ENCODE results near the gene GIPR.

DNA sequence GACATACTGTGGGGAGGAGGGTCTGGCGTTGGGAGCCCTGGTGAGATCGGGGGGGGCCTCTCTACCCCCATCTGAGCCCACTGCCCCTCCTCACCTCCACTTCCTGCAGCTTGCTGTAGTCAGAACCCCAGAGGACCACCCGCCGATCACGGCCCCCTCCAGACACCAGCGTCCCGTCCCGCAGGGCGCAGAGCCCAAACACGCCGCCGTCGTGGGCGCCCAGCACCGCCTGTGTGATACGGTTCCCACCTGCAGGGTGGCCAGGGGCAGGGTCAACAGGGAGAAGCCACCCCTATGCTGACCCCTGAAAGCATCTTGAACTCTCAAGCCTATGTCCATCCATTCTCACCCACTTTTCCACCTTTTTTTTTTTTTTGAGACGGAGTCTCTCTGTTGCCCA, 46.6 kb upstream of the GIPR start:
- no peak for TF ChIP-seq ZNF143 (CRISPR knock-in tag; IDR thresholded peaks at IDR 0.05)
- TF ChIP-seq NFE2L2 (IDR thresholded peaks at IDR 0.05; ENCODE audit: low read length), result no peak
